Uterus (tissue), 2 donors: ENCODE results near the gene KPNA3.

Experiments used
- CTCF ChIP-seq, 4 experiments: fragments of 200-600 bp in 2 of 4; fragments of 450-650 bp in 2 of 4; sonication (generic) in 2 of 4; IDR thresholded peaks; one replicate each; pipeline ENCODE4 v1.5.1; 2016 to 2019; ENCODE audit warnings: antibody characterized with exemption in 4 of 4, mild to moderate bottlenecking in 2 of 4, moderate library complexity in 1 of 4
- POLR2A ChIP-seq, 2 donors: fragments of 450-650 bp; IDR thresholded peaks; one replicate each; pipeline ENCODE4 v1.6.1; 2016; ENCODE audit warnings: antibody characterized with exemption in 2 of 2, mild to moderate bottlenecking in 1 of 2, moderate library complexity in 1 of 2

DNA sequence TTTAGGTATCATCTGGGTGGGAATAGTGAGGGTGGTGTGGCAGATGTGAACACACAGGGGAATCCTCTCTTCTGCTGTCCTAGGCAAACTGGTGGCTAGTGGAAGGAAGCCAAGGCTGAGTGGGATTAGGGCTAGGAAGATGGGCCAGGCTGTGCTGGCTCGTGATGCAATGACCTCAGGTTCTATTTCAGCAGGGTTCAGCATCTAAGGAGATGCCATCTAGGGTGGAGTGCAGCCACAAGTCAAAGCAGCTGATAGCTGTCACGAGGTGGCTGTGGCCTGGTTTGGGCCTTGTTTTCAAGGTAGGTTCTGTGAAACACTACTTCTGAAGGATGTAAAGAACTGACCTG is 142.5 kb downstream of the KPNA3 start:
- TF ChIP-seq CTCF (IDR thresholded peaks at IDR 0.05) (no peak), POLR2A (IDR thresholded peaks at IDR 0.05) (no peak)
